Lower leg skin (tissue), 3 donors: ENCODE results near the gene SAE1.

Experiments
- POLR2A ChIP-seq, 2 donors: fragments of 450-650 bp; IDR thresholded peaks; one replicate each; pipeline ENCODE4 v1.6.1; 2016 to 2017; ENCODE audit warnings: antibody characterized with exemption in 2 of 2, mild to moderate bottlenecking in 1 of 2, moderate library complexity in 1 of 2
- TF ChIP-seq, protein P1 (sequence below), 3 donors: fragments of 450-650 bp; IDR thresholded peaks; one replicate each; pipeline ENCODE4 v1.5.1; 2016; ENCODE audit warnings: antibody characterized with exemption in 3 of 3, mild to moderate bottlenecking in 3 of 3, moderate library complexity in 2 of 3

- TF ChIP-seq, protein P1, sequence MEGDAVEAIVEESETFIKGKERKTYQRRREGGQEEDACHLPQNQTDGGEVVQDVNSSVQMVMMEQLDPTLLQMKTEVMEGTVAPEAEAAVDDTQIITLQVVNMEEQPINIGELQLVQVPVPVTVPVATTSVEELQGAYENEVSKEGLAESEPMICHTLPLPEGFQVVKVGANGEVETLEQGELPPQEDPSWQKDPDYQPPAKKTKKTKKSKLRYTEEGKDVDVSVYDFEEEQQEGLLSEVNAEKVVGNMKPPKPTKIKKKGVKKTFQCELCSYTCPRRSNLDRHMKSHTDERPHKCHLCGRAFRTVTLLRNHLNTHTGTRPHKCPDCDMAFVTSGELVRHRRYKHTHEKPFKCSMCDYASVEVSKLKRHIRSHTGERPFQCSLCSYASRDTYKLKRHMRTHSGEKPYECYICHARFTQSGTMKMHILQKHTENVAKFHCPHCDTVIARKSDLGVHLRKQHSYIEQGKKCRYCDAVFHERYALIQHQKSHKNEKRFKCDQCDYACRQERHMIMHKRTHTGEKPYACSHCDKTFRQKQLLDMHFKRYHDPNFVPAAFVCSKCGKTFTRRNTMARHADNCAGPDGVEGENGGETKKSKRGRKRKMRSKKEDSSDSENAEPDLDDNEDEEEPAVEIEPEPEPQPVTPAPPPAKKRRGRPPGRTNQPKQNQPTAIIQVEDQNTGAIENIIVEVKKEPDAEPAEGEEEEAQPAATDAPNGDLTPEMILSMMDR (IDR thresholded peaks at IDR 0.05), result no peak
- no peak for TF ChIP-seq POLR2A (IDR thresholded peaks at IDR 0.05)
These were observed 24.5 kb downstream of the SAE1 start for GRCh38 chr19:47155148-47155547.
